ENCODE measurements around the gene AKAP10. TPM values are rescaled to one million over a fixed set of nuclear protein-coding genes. Genes with fewer than 3 reads are reported as not detected.

The AKAP10 gene
- total and polyA plus RNA-seq, 2 of the 4 experiments (the other 2 are of a cell fraction): 12.7 to 18.6 TPM

DNA sequence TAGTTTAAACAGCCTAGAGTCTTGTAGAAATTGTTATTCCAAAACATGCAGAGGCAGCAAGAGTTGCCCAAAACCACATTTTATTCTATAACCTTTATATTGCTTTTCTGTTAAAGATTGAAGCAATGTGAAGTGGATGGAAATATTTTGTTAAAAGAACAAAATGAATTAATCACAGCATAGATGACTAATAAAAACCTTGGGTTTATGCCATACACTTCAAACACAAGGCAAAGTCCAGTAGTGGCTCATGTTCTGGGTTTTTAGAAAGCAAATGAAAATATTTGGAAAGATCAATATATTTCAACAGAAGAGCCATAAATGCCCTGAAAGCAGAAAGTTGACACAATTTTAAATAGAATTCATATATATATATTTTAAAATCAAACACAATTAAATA is 73.2 kb downstream of the AKAP10 start:
- H3K4me2 ChIP-seq (ENCODE audit: low read depth, low read length): peak overlapping the region; percentile 29
- dilution Hi-C loops (cut with HindIII; ENCODE audit: low sequenced_read_pairs, unreplicated experiment) (no loop called here), intact Hi-C loops (cut with micrococcal nuclease) (no loop called here), in situ Hi-C loops (cut with MboI; ENCODE audit: low sequenced_read_pairs) (no loop called here)
- H3K27me3 ChIP-seq (ENCODE audit: control insufficient read depth, insufficient read depth, low read length): no peaks in the 10 kb centered on the region
- BruUV-seq (replicated peaks): no TSS peak
- peak overlapping the region; percentile 47 for H2BK5ac ChIP-seq (ENCODE audit: low read depth, low read length, poor library complexity, severe bottlenecking)
- H3K4me3 ChIP-seq (ENCODE audit: insufficient read depth, low read depth, low read length): no peak overlapping the region
- H2AK5ac ChIP-seq (ENCODE audit: low read depth, low read length): no peak overlapping the region
- no peak overlapping the region for H3K23ac ChIP-seq (ENCODE audit: low read depth, low read length)
- ChIA-PET CTCF (no interaction called here), POLR2A (ENCODE audit: unreplicated experiment) (no interaction called here)
- H2BK15ac ChIP-seq (ENCODE audit: low read depth, low read length): no peak overlapping the region
- H3K4ac ChIP-seq (ENCODE audit: low read depth, low read length): no peak overlapping the region
- H3K79me1 ChIP-seq (ENCODE audit: low read depth in 1 of 2, low read length in 2 of 2): peaks cover 3 to 20% of the 10 kb centered on the region in 2 experiments; a peak in 3 of 4 replicates
- no peak overlapping the region for H3K56ac ChIP-seq (ENCODE audit: extremely low read depth, insufficient read depth, low read length)
- no peak overlapping the region for H3K9ac ChIP-seq (ENCODE audit: low read depth, low read length)
- no peak overlapping the region for H3K27ac ChIP-seq (ENCODE audit: insufficient read depth, low read length)
- H4K5ac ChIP-seq (ENCODE audit: low read depth, low read length): no peak overlapping the region
- DNase-seq (peak; percentile 60), ATAC-seq (ENCODE audit: low read depth) (peak; percentile 25; the same call in 1 of the 2 replicates)
- H2BK20ac ChIP-seq (ENCODE audit: low read depth, low read length): no peak overlapping the region
- no peak overlapping the region for H3K14ac ChIP-seq (replicated peaks; ENCODE audit: low read depth, low read length)
- H4K20me1 ChIP-seq (ENCODE audit: insufficient read depth, low read length): peaks cover 4% of the 10 kb centered on the region; the same call in 1 of the 2 replicates
- no peak overlapping the region for H2AK9ac ChIP-seq (replicated peaks; ENCODE audit: low read depth, low read length, poor library complexity)
- no peak overlapping the region for H2AFZ ChIP-seq (replicated peaks; ENCODE audit: low read length, poor library complexity)
- peaks cover 26% of the 10 kb centered on the region for H3K36me3 ChIP-seq (ENCODE audit: control insufficient read depth, insufficient read depth, low read length)
- no peak overlapping the region for H2BK120ac ChIP-seq (ENCODE audit: low read depth, low read length)
- H3K4me1 ChIP-seq (ENCODE audit: control insufficient read depth, insufficient read depth, low read length): peaks cover 15% of the 10 kb centered on the region
- no peak overlapping the region for H4K91ac ChIP-seq (ENCODE audit: insufficient read depth, low read depth, low read length)
- peaks cover 12% of the 10 kb centered on the region for H3K9me1 ChIP-seq (ENCODE audit: insufficient read depth, low read length)
- no peak overlapping the region for H3K18ac ChIP-seq (ENCODE audit: low read depth, low read length)
- TF ChIP-seq BHLHE40 (IDR thresholded peaks at IDR 0.05; ENCODE audit: low read depth, low read length): no peak
- TF ChIP-seq POLR2A (IDR thresholded peaks at IDR 0.05; ENCODE audit: low read depth, low read length): no peak
- no peak for TF ChIP-seq MAZ (IDR thresholded peaks at IDR 0.05; ENCODE audit: borderline replicate concordance, low read depth, low read length)
- no peak for TF ChIP-seq SMC3 (IDR thresholded peaks at IDR 0.05; ENCODE audit: low read depth, low read length)
- TF ChIP-seq RFX5 (IDR thresholded peaks at IDR 0.05; ENCODE audit: low read depth, low read length): no peak
- TF ChIP-seq MAFK (IDR thresholded peaks at IDR 0.05; ENCODE audit: low read depth, low read length): no peak
- no peak for TF ChIP-seq CHD1 (IDR thresholded peaks at IDR 0.05; ENCODE audit: low read depth, low read length)
- TF ChIP-seq CEBPB (IDR thresholded peaks at IDR 0.05; ENCODE audit: low read depth, low read length): no peak
- TF ChIP-seq, protein P1, sequence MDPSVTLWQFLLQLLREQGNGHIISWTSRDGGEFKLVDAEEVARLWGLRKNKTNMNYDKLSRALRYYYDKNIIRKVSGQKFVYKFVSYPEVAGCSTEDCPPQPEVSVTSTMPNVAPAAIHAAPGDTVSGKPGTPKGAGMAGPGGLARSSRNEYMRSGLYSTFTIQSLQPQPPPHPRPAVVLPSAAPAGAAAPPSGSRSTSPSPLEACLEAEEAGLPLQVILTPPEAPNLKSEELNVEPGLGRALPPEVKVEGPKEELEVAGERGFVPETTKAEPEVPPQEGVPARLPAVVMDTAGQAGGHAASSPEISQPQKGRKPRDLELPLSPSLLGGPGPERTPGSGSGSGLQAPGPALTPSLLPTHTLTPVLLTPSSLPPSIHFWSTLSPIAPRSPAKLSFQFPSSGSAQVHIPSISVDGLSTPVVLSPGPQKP (IDR thresholded peaks at IDR 0.05; ENCODE audit: borderline replicate concordance, low read depth, low read length): no peak
- no peak for TF ChIP-seq FOS (IDR thresholded peaks at IDR 0.05; ENCODE audit: low read depth, low read length)
- TF ChIP-seq RCOR1 (IDR thresholded peaks at IDR 0.05; ENCODE audit: insufficient replicate concordance, low read length): no peak
- TF ChIP-seq, protein P2, sequence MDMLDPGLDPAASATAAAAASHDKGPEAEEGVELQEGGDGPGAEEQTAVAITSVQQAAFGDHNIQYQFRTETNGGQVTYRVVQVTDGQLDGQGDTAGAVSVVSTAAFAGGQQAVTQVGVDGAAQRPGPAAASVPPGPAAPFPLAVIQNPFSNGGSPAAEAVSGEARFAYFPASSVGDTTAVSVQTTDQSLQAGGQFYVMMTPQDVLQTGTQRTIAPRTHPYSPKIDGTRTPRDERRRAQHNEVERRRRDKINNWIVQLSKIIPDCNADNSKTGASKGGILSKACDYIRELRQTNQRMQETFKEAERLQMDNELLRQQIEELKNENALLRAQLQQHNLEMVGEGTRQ (IDR thresholded peaks at IDR 0.05; ENCODE audit: low read depth, low read length): no peak
- no peak for TF ChIP-seq RAD21 (IDR thresholded peaks at IDR 0.05; ENCODE audit: low read length)
- TF ChIP-seq NFE2L2 (IDR thresholded peaks at IDR 0.05; ENCODE audit: low read depth, low read length): no peak
- TF ChIP-seq MXI1 (IDR thresholded peaks at IDR 0.05; ENCODE audit: borderline replicate concordance, low read depth, low read length): no peak
- H4K8ac ChIP-seq (ENCODE audit: low read depth in 2 of 2, low read length in 2 of 2): no peak overlapping the region
- no peaks in the 10 kb centered on the region for H3K9me3 ChIP-seq (ENCODE audit: control insufficient read depth, insufficient read depth, low read length)
